ENCODE data around the gene TRIP12.

The TRIP12 gene

GRCh38 chr2:229879191-229879950 lies 42.4 kb downstream of the TRIP12 start:
- Histone ChIP-seq H3K4me3 (replicated peaks; ENCODE audit: insufficient read depth, low read length) (no peak overlapping the region), H3K27me3 (ENCODE audit: insufficient read depth, poor library complexity, severe bottlenecking) (no peaks in the 10 kb centered on the region), H3K27ac (replicated peaks) (no peak overlapping the region)
- DNase-seq (ENCODE audit: low read depth in 1 of 2, low spot score in 1 of 2): no peak
- TF ChIP-seq, protein P1, sequence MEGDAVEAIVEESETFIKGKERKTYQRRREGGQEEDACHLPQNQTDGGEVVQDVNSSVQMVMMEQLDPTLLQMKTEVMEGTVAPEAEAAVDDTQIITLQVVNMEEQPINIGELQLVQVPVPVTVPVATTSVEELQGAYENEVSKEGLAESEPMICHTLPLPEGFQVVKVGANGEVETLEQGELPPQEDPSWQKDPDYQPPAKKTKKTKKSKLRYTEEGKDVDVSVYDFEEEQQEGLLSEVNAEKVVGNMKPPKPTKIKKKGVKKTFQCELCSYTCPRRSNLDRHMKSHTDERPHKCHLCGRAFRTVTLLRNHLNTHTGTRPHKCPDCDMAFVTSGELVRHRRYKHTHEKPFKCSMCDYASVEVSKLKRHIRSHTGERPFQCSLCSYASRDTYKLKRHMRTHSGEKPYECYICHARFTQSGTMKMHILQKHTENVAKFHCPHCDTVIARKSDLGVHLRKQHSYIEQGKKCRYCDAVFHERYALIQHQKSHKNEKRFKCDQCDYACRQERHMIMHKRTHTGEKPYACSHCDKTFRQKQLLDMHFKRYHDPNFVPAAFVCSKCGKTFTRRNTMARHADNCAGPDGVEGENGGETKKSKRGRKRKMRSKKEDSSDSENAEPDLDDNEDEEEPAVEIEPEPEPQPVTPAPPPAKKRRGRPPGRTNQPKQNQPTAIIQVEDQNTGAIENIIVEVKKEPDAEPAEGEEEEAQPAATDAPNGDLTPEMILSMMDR (IDR thresholded peaks at IDR 0.05; ENCODE audit: insufficient read depth, low read length): no peak
- TF ChIP-seq REST (IDR thresholded peaks at IDR 0.05; ENCODE audit: insufficient replicate concordance, low read depth) (no peak), GABPA (IDR thresholded peaks at IDR 0.05; ENCODE audit: low read depth) (no peak), POLR2AphosphoS5 (IDR thresholded peaks at IDR 0.05; ENCODE audit: low read depth) (no peak), SPI1 (IDR thresholded peaks at IDR 0.05; ENCODE audit: borderline replicate concordance, low read depth) (no peak)

DNA sequence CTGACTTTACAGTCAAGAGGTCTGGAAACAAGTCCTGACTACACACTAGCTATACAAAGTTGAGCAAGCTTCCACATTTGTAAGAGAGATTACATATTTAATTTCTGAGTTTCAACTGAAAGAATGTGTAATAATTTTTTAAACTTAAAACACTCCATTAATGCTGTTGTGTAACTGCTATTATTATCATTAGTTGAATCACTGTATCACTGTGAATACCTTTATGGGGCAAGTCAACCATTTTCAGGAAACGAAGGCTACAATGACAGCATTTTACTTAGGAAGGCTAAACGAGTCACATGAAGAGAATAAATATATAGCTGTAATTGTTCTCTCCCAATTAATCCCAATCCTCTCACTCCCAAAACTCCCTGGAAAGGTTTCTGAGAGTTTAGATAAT lies 46.3 kb downstream of the TRIP12 start:
- H3K4me3 ChIP-seq (replicated peaks; ENCODE audit: insufficient read depth, low read length): no peak overlapping the region

GRCh38 chr2:229874647-229875046 lies 47.2 kb downstream of the TRIP12 start:
- no peak overlapping the region for H3K27ac ChIP-seq (replicated peaks)
- no peak for TF ChIP-seq REST (IDR thresholded peaks at IDR 0.05; ENCODE audit: insufficient replicate concordance, low read depth)
- TF ChIP-seq GABPA (IDR thresholded peaks at IDR 0.05; ENCODE audit: low read depth): no peak
- TF ChIP-seq POLR2AphosphoS5 (IDR thresholded peaks at IDR 0.05; ENCODE audit: low read depth): no peak
- TF ChIP-seq, protein P1 (IDR thresholded peaks at IDR 0.05; ENCODE audit: insufficient read depth, low read length): no peak

More for the DNA sequence above, 46.3 kb downstream of the TRIP12 start:
- Histone ChIP-seq H3K27me3 (ENCODE audit: insufficient read depth, poor library complexity, severe bottlenecking) (no peaks in the 10 kb centered on the region), H3K27ac (replicated peaks) (no peak overlapping the region)
- DNase-seq (ENCODE audit: low read depth in 1 of 2, low spot score in 1 of 2): no peak
- no peak for TF ChIP-seq POLR2AphosphoS5 (IDR thresholded peaks at IDR 0.05; ENCODE audit: low read depth)
- TF ChIP-seq, protein P1 (IDR thresholded peaks at IDR 0.05; ENCODE audit: insufficient read depth, low read length): no peak
- no peak for TF ChIP-seq REST (IDR thresholded peaks at IDR 0.05; ENCODE audit: insufficient replicate concordance, low read depth)
- TF ChIP-seq SPI1 (IDR thresholded peaks at IDR 0.05; ENCODE audit: borderline replicate concordance, low read depth): no peak
- TF ChIP-seq GABPA (IDR thresholded peaks at IDR 0.05; ENCODE audit: low read depth): no peak

More at GRCh38 chr2:229874647-229875046, 47.2 kb downstream of the TRIP12 start:
- DNase-seq (ENCODE audit: low read depth in 1 of 2, low spot score in 1 of 2): no peak
- Histone ChIP-seq H3K4me3 (replicated peaks; ENCODE audit: insufficient read depth, low read length) (no peak overlapping the region), H3K27me3 (ENCODE audit: insufficient read depth, poor library complexity, severe bottlenecking) (no peaks in the 10 kb centered on the region)
